K562 (cell line): ENCODE results near the gene PODXL2. TPM values are rescaled to one million over a fixed set of nuclear protein-coding genes. Genes with fewer than 3 reads are reported as not detected.

Experiments used
- ATAC-seq: fragments of 200-7000 bp; cut with Tn5 transposase; 3 replicates; pipeline ENCODE4 v1.9.1; 2020; ENCODE audit warnings: moderate library complexity
- BruUV-seq: library from RNA; stranded (reverse); fragments of 400-500 nt; replicated peaks from 2 replicates; lab custom pipeline; 2021; lab: Mats Ljungman, UMichigan
- CTCF ChIA-PET: fragments of 300-600 bp; formaldehyde crosslinking; extraction: SDS; loops from one replicate; lab custom pipeline; 2021; ENCODE audit warnings: low intra/inter-chr PET ratio; lab: Yijun Ruan, JAX
- POLR2A ChIA-PET: fragments of 300-600, 350-650 bp; sonication (Branson Sonifier 250); formaldehyde crosslinking; extraction: SDS; loops from one replicate; lab custom pipeline; 2021; ENCODE audit warnings: antibody characterized with exemption, inconsistent platforms; lab: Yijun Ruan, JAX
- DNase-seq, 4 experiments: peaks; one replicate each; pipeline versions ENCODE4 v3.0.0 to v3.0.0-alpha.2; 2011 to 2018; ENCODE audit warnings: low spot score in 3 of 4, mixed read lengths in 3 of 4; ENCODE audit errors: extremely low read depth in 1 of 4
- FAIRE-seq: peaks from 2 replicates; lab custom pipeline; 2011; peaks lifted over from hg19 to GRCh38; lab: Jason Lieb, UNC
- H2AFZ ChIP-seq: 2 replicates; pipeline ENCODE4 v1.6.0; 2011; ENCODE audit warnings: low read depth, low read length, control low read depth, inconsistent platforms
- H3K27ac ChIP-seq: fragments of 200-600 bp; 3 replicates; pipeline ENCODE4 v1.8.0; 2011; ENCODE audit warnings: low read depth, mild to moderate bottlenecking, control low read depth, inconsistent platforms, low read length, moderate library complexity, mixed read lengths; ENCODE audit errors: extremely low read depth
- H3K27me3 ChIP-seq, 2 experiments: fragments of 300-600 bp in 1 of 2; 2 replicates in 1 of 2; 3 replicates in 1 of 2; pipeline versions ENCODE4 v1.6.0 to v1.8.0; 2011; ENCODE audit warnings: inconsistent platforms in 2 of 2, low read length in 2 of 2, mild to moderate bottlenecking in 1 of 2, mixed read lengths in 1 of 2, moderate library complexity in 1 of 2; ENCODE audit not compliant: control insufficient read depth in 2 of 2, insufficient read depth in 2 of 2
- H3K36me3 ChIP-seq: fragments of 300-600 bp; 3 replicates; pipeline ENCODE4 v1.8.0; 2011; ENCODE audit warnings: mild to moderate bottlenecking, low read length, inconsistent platforms; ENCODE audit not compliant: control insufficient read depth, insufficient read depth
- H3K4me1 ChIP-seq, 2 experiments: fragments of 200-600 bp in 1 of 2; replicated peaks in 1 of 2; 2 replicates in 1 of 2; 3 replicates in 1 of 2; pipeline versions ENCODE4 v1.5.1 to v1.8.0; 2011; ENCODE audit warnings: inconsistent platforms in 2 of 2, low read length in 2 of 2, mild to moderate bottlenecking in 1 of 2, mixed read lengths in 1 of 2, moderate library complexity in 1 of 2; ENCODE audit not compliant: control insufficient read depth in 2 of 2, insufficient read depth in 2 of 2
- H3K4me2 ChIP-seq: 2 replicates; pipeline ENCODE4 v1.6.1; 2011; ENCODE audit warnings: low read length, control low read depth, inconsistent platforms, mixed read lengths; ENCODE audit not compliant: insufficient read depth
- H3K4me3 ChIP-seq: fragments of 200-600 bp; sonication (generic), shearing (Covaris generic); 2 replicates; pipeline ENCODE4 v1.5.1; 2016; ENCODE audit warnings: control low read depth, inconsistent platforms
- H3K79me2 ChIP-seq: fragments of 200-600 bp; 3 replicates; pipeline ENCODE4 v1.8.0; 2011; ENCODE audit warnings: low read length, inconsistent platforms; ENCODE audit not compliant: control insufficient read depth, insufficient read depth
- H3K9ac ChIP-seq, 2 experiments: 2 replicates each; pipeline versions ENCODE4 v1.6.0 to v1.6.1; 2011; ENCODE audit warnings: low read depth in 2 of 2, low read length in 2 of 2, control low read depth in 1 of 2, inconsistent platforms in 1 of 2, mild to moderate bottlenecking in 1 of 2, mixed read lengths in 1 of 2; ENCODE audit not compliant: insufficient read depth in 1 of 2
- H3K9me1 ChIP-seq: one replicate; pipeline ENCODE4 v1.6.0; 2011; ENCODE audit warnings: inconsistent platforms, mild to moderate bottlenecking, low read length, moderate library complexity; ENCODE audit not compliant: control insufficient read depth, insufficient read depth
- H3K9me3 ChIP-seq: replicated peaks from 2 replicates; pipeline ENCODE4 v1.5.1; 2011; ENCODE audit warnings: low read depth, low read length, inconsistent platforms; ENCODE audit not compliant: control insufficient read depth, insufficient read depth
- H4K20me1 ChIP-seq: replicated peaks from 2 replicates; pipeline ENCODE4 v1.6.1; 2011; ENCODE audit warnings: low read length, inconsistent platforms, mixed read lengths; ENCODE audit not compliant: control insufficient read depth, insufficient read depth
- HOXB6 ChIP-seq: fragments of 250-450 bp; sonication (Bioruptor Pico); IDR thresholded peaks from 2 replicates; pipeline ENCODE4 v1.5.1; 2022; ENCODE audit warnings: mild to moderate bottlenecking, borderline replicate concordance
- MEIS2 ChIP-seq: fragments of 450-650 bp; IDR thresholded peaks from 2 replicates; pipeline ENCODE4 v1.6.1; 2014; ENCODE audit warnings: mild to moderate bottlenecking; ENCODE audit not compliant: partially characterized antibody
- NFIC ChIP-seq: fragments of 450-650 bp; IDR thresholded peaks from 2 replicates; pipeline ENCODE4 v1.6.1; 2017; ENCODE audit warnings: mild to moderate bottlenecking, inconsistent platforms
- SMARCE1 ChIP-seq: fragments of 450-650 bp; IDR thresholded peaks from 2 replicates; pipeline ENCODE4 v1.7.1; 2016; ENCODE audit warnings: mild to moderate bottlenecking
- ZNF408 ChIP-seq: fragments of 250-450 bp; sonication (Bioruptor Pico); IDR thresholded peaks from 2 replicates; pipeline ENCODE4 v1.4.0; 2020; ENCODE audit warnings: low read depth, mild to moderate bottlenecking, moderate library complexity
- WGBS: fragments of 100-300 bp; shearing (Covaris generic); methylation state at CpG from one replicate; pipeline ENCODE4 v1.1.6; 2016; ENCODE audit warnings: low coverage, mixed read lengths; ENCODE audit not compliant: insufficient coverage; ENCODE audit errors: missing lambda C conversion rate; 5-methylcytosine and 5-hydroxymethylcytosine counted together
- in situ Hi-C: fragments of 300-500 bp; cut with MboI; formaldehyde crosslinking; loops from 4 replicates; pipeline ENCODE4 v1.15.0; 2018; ENCODE audit warnings: inconsistent platforms, mixed read lengths
- intact Hi-C: fragments of 100-400 bp; cut with micrococcal nuclease; formaldehyde crosslinking; loops from 2 replicates; pipeline ENCODE4 v1.14.2; 2022
- polyA plus RNA-seq, 8 experiments: library from polyadenylated mRNA; depleted of rRNA in 4 of 8; stranded (reverse) in 5 of 8; unstranded in 3 of 8; fragments of >200 nt; fragmentation: Nextera tagmentation in 2 of 8; fragmentation: Illumina TruSeq in 1 of 8; extraction: Ambion mirVana in 2 of 8; extraction: Trizol in 1 of 8; gene quantifications; 2 replicates each; pipeline versions ENCODE4 v1.2.1 to v1.2.3, GENCODE V29; 2011 to 2014; ENCODE audit warnings: inconsistent platforms in 1 of 8, missing spikeins in 1 of 8
- total RNA-seq, 7 experiments: library from RNA; depleted of rRNA in 6 of 7; stranded (reverse); fragments of >200 nt in 6 of 7; fragmentation: Illumina TruSeq in 2 of 7; extraction: Trizol in 2 of 7; gene quantifications; 2 replicates each; pipeline versions ENCODE4 v1.2.1 to v1.2.3, GENCODE V29; 2011 to 2021; ENCODE audit warnings: low replicate concordance in 1 of 7
- TF ChIP-seq, protein P1 (sequence below): fragments of 250-450 bp; sonication (Bioruptor Pico); IDR thresholded peaks from 2 replicates; pipeline ENCODE4 v1.9.0; 2021; ENCODE audit warnings: mild to moderate bottlenecking

The PODXL2 gene
- total and polyA plus RNA-seq, 9 of the 15 experiments (the other 6 are each of a cell fraction or from before 2014, with no cell fraction given): 0.03 to 52.5 (median 21.9) TPM

GRCh38 chr3:127712881-127713771, 84.1 kb downstream of the PODXL2 start:
- no TSS peak for BruUV-seq
- CTCF ChIA-PET: no interaction called here
- peak; percentile 61 for TF ChIP-seq NFIC
- no peak for TF ChIP-seq MEIS2
- no peak for TF ChIP-seq HOXB6 (CRISPR knock-in tag)
- TF ChIP-seq SMARCE1: no peak
- TF ChIP-seq ZNF408 (CRISPR knock-in tag): no peak
- TF ChIP-seq, protein P1, sequence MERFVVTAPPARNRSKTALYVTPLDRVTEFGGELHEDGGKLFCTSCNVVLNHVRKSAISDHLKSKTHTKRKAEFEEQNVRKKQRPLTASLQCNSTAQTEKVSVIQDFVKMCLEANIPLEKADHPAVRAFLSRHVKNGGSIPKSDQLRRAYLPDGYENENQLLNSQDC: no peak
- TF ChIP-seq, all 486 proteins: peak for 1
- in situ Hi-C loops: no loop called here
- Histone ChIP-seq H3K9me3 (no peaks in the 10 kb centered on the region), H3K9me1 (peaks cover 2% of the 10 kb centered on the region), H4K20me1 (no peaks in the 10 kb centered on the region), H3K4me1 (no peaks in the 10 kb centered on the region; a peak in 1 of 5 replicates), H3K79me2 (no peaks in the 10 kb centered on the region), H3K4me3 (no peak overlapping the region), H3K9ac (no peak overlapping the region), H2AFZ (no peak overlapping the region), H3K36me3 (no peaks in the 10 kb centered on the region), H3K27ac (no peak overlapping the region), H3K4me2 (no peak overlapping the region), H3K27me3 (peaks cover 13 to 70% of the 10 kb centered on the region in 2 experiments; a peak in 4 of 5 replicates)
- no peak for DNase-seq
- intact Hi-C loops: no loop called here
- 5% methylated on average over 8 of the region's 9 CpGs for WGBS
- POLR2A ChIA-PET: no interaction called here
- FAIRE-seq: no peak
- ATAC-seq: no peak
